ENCODE data around the gene PSD2.

Gene PSD2

DNA sequence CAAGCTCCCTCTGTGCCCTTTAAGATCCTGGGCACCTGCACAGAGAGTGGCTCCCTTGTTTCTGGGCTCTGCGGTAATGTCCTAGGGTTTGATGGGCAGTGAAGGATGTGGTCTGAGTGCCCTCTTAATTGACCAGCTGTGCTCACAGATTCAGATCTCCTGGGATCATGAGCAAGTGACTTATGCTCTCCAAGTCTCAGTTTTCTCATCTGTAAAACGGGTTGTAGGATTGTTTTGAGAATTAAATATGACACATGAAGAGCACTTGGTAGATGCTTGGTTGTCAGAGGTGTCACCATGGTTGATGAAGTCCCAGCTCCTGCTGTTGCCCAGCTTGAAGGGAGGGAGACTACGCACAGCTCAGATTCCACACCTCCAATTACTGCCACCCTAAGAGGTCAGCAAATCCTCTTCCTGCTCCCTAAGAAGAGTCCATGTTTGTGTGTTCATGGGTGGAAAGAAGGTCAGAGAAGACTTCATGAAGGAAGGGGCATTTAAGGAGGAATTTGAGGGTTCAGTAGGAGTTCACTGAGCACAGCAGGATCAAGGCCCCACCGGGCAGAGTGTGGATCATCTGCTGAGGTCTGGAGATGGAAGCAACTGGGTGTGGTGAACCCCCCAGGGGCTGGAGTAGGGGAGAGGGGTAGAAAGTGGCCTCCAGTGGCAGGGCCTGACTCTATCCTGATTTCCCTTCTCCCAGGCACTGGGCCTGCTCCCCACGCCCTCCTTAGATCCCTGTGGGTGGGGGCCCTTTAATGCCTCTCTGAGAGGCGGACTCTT lies 1.4 kb upstream of the PSD2 start:
- TF ChIP-seq, protein P1, sequence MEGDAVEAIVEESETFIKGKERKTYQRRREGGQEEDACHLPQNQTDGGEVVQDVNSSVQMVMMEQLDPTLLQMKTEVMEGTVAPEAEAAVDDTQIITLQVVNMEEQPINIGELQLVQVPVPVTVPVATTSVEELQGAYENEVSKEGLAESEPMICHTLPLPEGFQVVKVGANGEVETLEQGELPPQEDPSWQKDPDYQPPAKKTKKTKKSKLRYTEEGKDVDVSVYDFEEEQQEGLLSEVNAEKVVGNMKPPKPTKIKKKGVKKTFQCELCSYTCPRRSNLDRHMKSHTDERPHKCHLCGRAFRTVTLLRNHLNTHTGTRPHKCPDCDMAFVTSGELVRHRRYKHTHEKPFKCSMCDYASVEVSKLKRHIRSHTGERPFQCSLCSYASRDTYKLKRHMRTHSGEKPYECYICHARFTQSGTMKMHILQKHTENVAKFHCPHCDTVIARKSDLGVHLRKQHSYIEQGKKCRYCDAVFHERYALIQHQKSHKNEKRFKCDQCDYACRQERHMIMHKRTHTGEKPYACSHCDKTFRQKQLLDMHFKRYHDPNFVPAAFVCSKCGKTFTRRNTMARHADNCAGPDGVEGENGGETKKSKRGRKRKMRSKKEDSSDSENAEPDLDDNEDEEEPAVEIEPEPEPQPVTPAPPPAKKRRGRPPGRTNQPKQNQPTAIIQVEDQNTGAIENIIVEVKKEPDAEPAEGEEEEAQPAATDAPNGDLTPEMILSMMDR (IDR thresholded peaks at IDR 0.05; ENCODE audit: extremely low read depth, missing control alignments): no peak
- DNase-seq (ENCODE audit: low spot score): no peak

DNA sequence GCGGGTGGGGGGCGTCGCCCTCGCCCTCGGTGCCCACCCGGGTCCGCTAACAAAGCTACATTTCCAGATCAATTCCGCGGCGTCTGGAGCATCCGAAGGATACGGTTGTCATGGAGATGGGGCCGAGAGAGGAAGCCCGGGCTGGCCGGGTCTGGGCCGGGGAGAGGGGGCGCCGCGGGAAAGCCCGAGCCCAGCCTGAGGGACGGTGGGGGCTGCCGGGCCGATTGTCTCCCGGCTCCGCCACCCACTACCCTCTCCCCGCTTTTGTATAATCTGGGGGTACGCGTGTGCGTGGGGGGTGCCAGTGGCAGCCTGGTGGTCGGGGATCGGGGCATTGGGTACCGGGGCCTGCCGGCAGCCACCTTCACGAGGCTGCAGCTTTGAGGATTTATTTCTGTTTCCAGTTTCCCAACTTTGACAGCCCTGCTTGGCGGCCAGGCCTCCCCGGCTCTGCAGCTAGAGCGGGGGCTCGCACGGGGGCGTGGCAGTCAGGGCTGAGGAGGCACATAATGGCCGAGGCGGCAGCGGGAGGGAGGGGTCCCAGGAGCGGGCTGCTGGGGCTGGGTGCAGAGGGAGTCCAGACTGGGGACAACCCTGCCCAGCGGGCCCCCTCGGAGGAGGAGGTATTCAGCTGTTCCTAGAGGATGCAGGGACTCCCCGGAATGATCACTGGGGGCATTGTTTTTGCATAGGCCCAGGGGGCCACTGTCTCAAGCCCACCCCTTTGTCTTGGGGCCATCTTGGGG lies 626 bp downstream of the PSD2 start:
- no peak for DNase-seq (ENCODE audit: low spot score)
- TF ChIP-seq, protein P1 (IDR thresholded peaks at IDR 0.05; ENCODE audit: extremely low read depth, missing control alignments): no peak

DNA sequence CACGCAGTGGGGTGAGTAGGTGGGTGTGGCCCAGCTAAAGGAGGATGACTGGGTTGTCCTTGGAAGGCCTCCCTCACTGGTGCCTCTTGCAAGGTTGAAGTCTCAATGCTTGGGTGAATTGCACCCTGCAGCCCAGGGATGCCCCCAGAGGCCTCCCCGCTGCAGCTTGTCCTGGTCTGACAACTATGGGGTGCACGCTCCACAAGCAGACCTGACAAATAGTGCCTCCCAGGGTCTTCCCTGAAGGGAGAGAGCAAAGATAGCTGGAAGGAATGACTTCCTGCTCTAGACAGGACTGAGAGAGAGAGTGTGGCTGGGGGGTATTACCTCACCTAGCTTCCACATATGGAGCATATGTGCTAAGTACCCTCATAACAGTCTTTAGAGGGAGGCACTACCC lies 1.7 kb downstream of the PSD2 start:
- TF ChIP-seq, protein P1 (IDR thresholded peaks at IDR 0.05; ENCODE audit: extremely low read depth, missing control alignments): no peak
- DNase-seq (ENCODE audit: low spot score): no peak

DNA sequence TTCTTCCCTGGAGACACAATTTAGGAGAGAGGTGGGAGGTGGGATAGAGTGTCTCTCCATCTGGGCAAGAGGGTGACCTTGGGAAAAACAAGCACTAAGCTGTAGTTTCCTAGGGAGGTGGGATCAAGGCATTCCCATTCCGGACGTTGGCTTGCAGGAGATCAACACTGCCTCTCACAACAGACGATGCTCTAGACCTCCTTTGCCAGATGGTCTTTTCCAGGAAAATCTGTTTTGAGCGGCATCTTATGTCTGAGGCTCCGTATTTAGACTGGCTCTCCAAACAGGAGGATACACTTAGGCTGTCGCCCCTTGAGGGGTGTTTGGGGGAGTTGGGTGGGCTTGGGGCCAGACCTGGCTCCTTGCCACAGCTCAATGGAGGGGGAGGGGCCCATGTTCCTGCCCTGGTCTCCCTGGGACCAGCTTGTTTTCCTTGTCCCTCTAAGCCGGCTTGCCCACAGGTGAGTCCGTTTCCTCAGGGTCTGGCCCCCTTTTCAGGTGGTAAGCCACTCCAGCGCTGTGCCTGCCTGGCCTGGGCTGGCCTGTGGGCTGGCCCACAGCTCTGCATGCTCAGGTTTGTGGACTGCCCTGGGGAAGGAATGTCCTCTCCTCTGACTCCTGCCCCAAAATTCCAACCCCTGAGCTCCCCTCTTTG lies 2.4 kb downstream of the PSD2 start:
- no peak for DNase-seq (ENCODE audit: low spot score)
- TF ChIP-seq, protein P1 (IDR thresholded peaks at IDR 0.05; ENCODE audit: extremely low read depth, missing control alignments): no peak

DNA sequence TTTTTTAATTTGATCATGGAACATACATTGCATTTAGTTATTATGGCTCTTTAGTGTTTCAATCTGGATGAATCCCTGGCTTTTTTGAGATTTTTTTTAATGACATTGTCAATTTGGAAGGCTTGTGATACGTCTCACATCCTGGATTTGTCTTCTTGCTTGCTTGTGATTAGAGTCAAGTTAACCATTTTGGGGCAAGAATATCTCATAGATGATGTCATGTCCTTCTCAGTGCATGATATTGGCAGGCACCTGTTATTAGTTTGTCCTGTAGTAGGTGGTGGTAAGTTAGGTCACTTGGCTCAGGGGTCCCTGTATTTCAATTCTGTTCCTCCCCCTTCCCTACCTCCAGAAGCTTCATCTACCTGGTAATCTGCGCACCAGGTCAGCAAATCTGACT lies 3.3 kb downstream of the PSD2 start:
- TF ChIP-seq, protein P1 (IDR thresholded peaks at IDR 0.05; ENCODE audit: extremely low read depth, missing control alignments): no peak
- DNase-seq (ENCODE audit: low spot score): no peak

DNA sequence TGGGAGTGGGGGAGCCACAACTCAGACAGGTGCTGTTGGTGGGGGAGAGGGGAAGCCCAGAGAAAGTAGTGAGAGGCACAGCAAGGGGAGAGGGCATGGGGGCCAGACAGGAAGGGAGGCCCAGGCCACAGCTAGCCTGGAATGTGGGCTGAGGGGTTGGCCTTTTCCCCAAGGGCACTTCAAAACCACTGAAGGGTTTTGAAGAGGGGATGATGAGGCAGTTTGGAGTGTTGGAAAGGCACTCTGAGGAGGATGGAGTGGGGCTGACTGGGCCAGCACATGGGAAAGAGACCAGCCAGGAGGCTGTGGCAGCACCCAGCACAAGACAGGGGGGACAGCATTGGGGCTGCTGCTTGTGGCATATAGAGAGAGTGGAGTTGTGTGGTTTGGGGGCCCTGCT lies 3.8 kb downstream of the PSD2 start:
- no peak for DNase-seq (ENCODE audit: low spot score)
- TF ChIP-seq, protein P1 (IDR thresholded peaks at IDR 0.05; ENCODE audit: extremely low read depth, missing control alignments): no peak

DNA sequence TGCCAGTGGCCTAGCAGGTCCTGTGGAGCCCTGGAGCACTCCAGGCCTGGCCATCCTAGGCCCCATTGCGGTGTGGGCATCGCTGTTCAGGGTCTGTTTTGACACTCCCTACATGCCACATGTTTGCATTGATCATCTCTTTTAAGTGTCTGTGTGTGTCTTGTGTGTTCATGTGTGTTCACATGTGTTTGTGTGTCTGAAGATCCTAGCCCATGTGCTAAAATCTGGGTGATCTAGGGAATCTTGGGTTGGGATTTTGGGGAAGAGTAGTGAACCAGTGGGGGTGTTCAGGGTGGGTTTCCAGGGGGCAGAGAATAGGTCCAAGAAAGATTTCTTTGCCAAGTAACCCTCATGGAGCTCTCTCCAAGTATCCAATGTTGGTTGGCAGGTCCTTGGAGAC lies 8.4 kb downstream of the PSD2 start:
- TF ChIP-seq, protein P1 (IDR thresholded peaks at IDR 0.05; ENCODE audit: extremely low read depth, missing control alignments): no peak
- DNase-seq (ENCODE audit: low spot score): no peak
